Measurements from ENCODE around the gene UBE2J2. TPM values are rescaled to one million over a fixed set of nuclear protein-coding genes. Genes with fewer than 3 reads are reported as not detected.

Gene UBE2J2
- total RNA-seq, 2 experiments from 2014 or later = 41.4 to 41.5 TPM

GRCh38 chr1:1313500-1314236, 40.0 kb upstream of the UBE2J2 start:
- H3K9me3 Mint-ChIP-seq = no peaks in the 10 kb centered on the region
- intact Hi-C loops (cut with DNase I, micrococcal nuclease) = no loop called here
- ChIA-PET POLR2A (no interaction called here), CTCF (no interaction called here)
- Histone ChIP-seq H3K36me3 (ENCODE audit: insufficient read depth, low read length) (peaks cover 65% of the 10 kb centered on the region), H3K9me3 (ENCODE audit: control insufficient read depth in 1 of 2, insufficient read depth in 1 of 2, low read length in 2 of 2) (no peaks in the 10 kb centered on the region), H3K4me3 (ENCODE audit: low read length) (no peak overlapping the region), H3K27ac (ENCODE audit: low read depth in 1 of 2, low read length in 2 of 2) (no peak overlapping the region), H3K4me1 (ENCODE audit: insufficient read depth, low read length) (peaks cover 21% of the 10 kb centered on the region), H3K27me3 (ENCODE audit: control insufficient read depth in 1 of 2, insufficient read depth in 2 of 2, low read length in 2 of 2) (no peaks in the 10 kb centered on the region)
- ATAC-seq (ENCODE audit: poor library complexity) (no peak), DNase-seq (no peak)
- H3K4me1 Mint-ChIP-seq (ENCODE audit: low read depth) = peaks cover 4% of the 10 kb centered on the region
- peak overlapping the region; percentile 45 for H3K4me3 Mint-ChIP-seq
- peaks cover 27% of the 10 kb centered on the region for H3K36me3 Mint-ChIP-seq (ENCODE audit: low read depth)
- H3K27me3 Mint-ChIP-seq = no peaks in the 10 kb centered on the region
- no peak for TF ChIP-seq CTCF (IDR thresholded peaks at IDR 0.05)
- no peak overlapping the region for H3K27ac Mint-ChIP-seq

GRCh38 chr1:1312450-1313314, 39.0 kb upstream of the UBE2J2 start:
- Histone ChIP-seq H3K27ac (ENCODE audit: low read depth in 1 of 2, low read length in 2 of 2) (no peak overlapping the region), H3K4me3 (ENCODE audit: low read length) (no peak overlapping the region), H3K36me3 (ENCODE audit: insufficient read depth, low read length) (peaks cover 59% of the 10 kb centered on the region), H3K9me3 (ENCODE audit: control insufficient read depth in 1 of 2, insufficient read depth in 1 of 2, low read length in 2 of 2) (no peaks in the 10 kb centered on the region), H3K27me3 (ENCODE audit: control insufficient read depth in 1 of 2, insufficient read depth in 2 of 2, low read length in 2 of 2) (no peaks in the 10 kb centered on the region), H3K4me1 (ENCODE audit: insufficient read depth, low read length) (peaks cover 21% of the 10 kb centered on the region)
- intact Hi-C loops (cut with DNase I, micrococcal nuclease) = no loop called here
- no peak for ATAC-seq (ENCODE audit: poor library complexity)
- peaks cover 4% of the 10 kb centered on the region for H3K4me1 Mint-ChIP-seq (ENCODE audit: low read depth)
- H3K36me3 Mint-ChIP-seq (ENCODE audit: low read depth) = peaks cover 28% of the 10 kb centered on the region
- no peaks in the 10 kb centered on the region for H3K9me3 Mint-ChIP-seq
- ChIA-PET POLR2A (no interaction called here), CTCF (no interaction called here)
- H3K27ac Mint-ChIP-seq = no peak overlapping the region
- peak overlapping the region; percentile 51 for H3K4me3 Mint-ChIP-seq
- H3K27me3 Mint-ChIP-seq = no peaks in the 10 kb centered on the region
- no peak for TF ChIP-seq CTCF (IDR thresholded peaks at IDR 0.05)
- DNase-seq = no peak

- Histone ChIP-seq H3K4me3 (ENCODE audit: low read length) (no peak overlapping the region), H3K27me3 (ENCODE audit: control insufficient read depth in 1 of 2, insufficient read depth in 2 of 2, low read length in 2 of 2) (no peaks in the 10 kb centered on the region), H3K36me3 (ENCODE audit: insufficient read depth, low read length) (peaks cover 54% of the 10 kb centered on the region), H3K4me1 (ENCODE audit: insufficient read depth, low read length) (peaks cover 31% of the 10 kb centered on the region), H3K27ac (ENCODE audit: low read depth in 1 of 2, low read length in 2 of 2) (no peak overlapping the region), H3K9me3 (ENCODE audit: control insufficient read depth in 1 of 2, insufficient read depth in 1 of 2, low read length in 2 of 2) (no peaks in the 10 kb centered on the region)
- ChIA-PET CTCF (no interaction called here), POLR2A (interaction anchor here (0.8 to 1.5 kb wide), 2 partner anchors 64 to 88 kb away, joined by 3 read pairs; partner anchors contain the start of gene CCNL2)
- H3K4me3 Mint-ChIP-seq = peak overlapping the region; percentile 65
- H3K9me3 Mint-ChIP-seq = no peaks in the 10 kb centered on the region
- peaks cover 12% of the 10 kb centered on the region for H3K4me1 Mint-ChIP-seq (ENCODE audit: low read depth)
- DNase-seq (peak in 1 of 14 experiments; percentile 42), ATAC-seq (ENCODE audit: poor library complexity) (no peak)
- H3K27me3 Mint-ChIP-seq = no peaks in the 10 kb centered on the region
- peaks cover 29% of the 10 kb centered on the region for H3K36me3 Mint-ChIP-seq (ENCODE audit: low read depth)
- TF ChIP-seq CTCF (IDR thresholded peaks at IDR 0.05) = no peak
- intact Hi-C loops (cut with DNase I, micrococcal nuclease) = no loop called here
- H3K27ac Mint-ChIP-seq = peak overlapping the region; percentile 36
Observed at GRCh38 chr1:1311107-1312104, 37.8 kb upstream of the UBE2J2 start.
